Left ventricle myocardium inferior (tissue), 1 donor: Measurements from ENCODE around the gene INO80C. TPM values are rescaled to one million over a fixed set of nuclear protein-coding genes. Genes with fewer than 3 reads are reported as not detected.
A peak's percentile ranks its signal among the peaks of the same experiment; 100 is the strongest.

Experiments
- DNase-seq: peaks from one replicate; pipeline ENCODE4 v3.0.0-alpha.2; 2020
- H3K27ac ChIP-seq: fragments of 200-600 bp; replicated peaks from 2 replicates; pipeline ENCODE4 v1.8.0; 2021
- H3K27me3 ChIP-seq: fragments of 200-600 bp; 2 replicates; pipeline ENCODE4 v1.8.0; 2021; ENCODE audit warnings: low read depth
- H3K36me3 ChIP-seq: fragments of 200-600 bp; 2 replicates; pipeline ENCODE4 v1.8.0; 2021
- H3K4me1 ChIP-seq: fragments of 200-600 bp; 2 replicates; pipeline ENCODE4 v1.8.0; 2021
- H3K4me3 ChIP-seq: fragments of 200-600 bp; 2 replicates; pipeline ENCODE4 v1.8.0; 2021; ENCODE audit warnings: mild to moderate bottlenecking, moderate library complexity
- H3K9me3 ChIP-seq: fragments of 200-600 bp; replicated peaks from 2 replicates; pipeline ENCODE4 v1.8.0; 2021
- intact Hi-C: fragments of 100-400 bp; cut with micrococcal nuclease; formaldehyde crosslinking; loops from one replicate; pipeline ENCODE4 v1.11.0; 2022
- long read RNA-seq: library from polyadenylated mRNA; unstranded; transcript quantifications from one replicate; pipeline ENCODE4 v2.0.0, GENCODE V29; 2021
- total RNA-seq: library from RNA; stranded (reverse); fragmentation: NEBNext Ultra II Directional; extraction: Animal tissue kit (Norgen Biotek cat#: 25700); gene quantifications from one replicate; pipeline ENCODE4 v1.2.1, GENCODE V29; 2021
- TF ChIP-seq, protein P1 (sequence below): fragments of 200-600 bp; IDR thresholded peaks from 2 replicates; pipeline ENCODE4 v1.8.0; 2021; ENCODE audit warnings: antibody characterized with exemption, mild to moderate bottlenecking, borderline replicate concordance
- donor health status: DM: no; HTN: yes; CAD: no; lungs with severe emphysema.

The INO80C gene, protein sequence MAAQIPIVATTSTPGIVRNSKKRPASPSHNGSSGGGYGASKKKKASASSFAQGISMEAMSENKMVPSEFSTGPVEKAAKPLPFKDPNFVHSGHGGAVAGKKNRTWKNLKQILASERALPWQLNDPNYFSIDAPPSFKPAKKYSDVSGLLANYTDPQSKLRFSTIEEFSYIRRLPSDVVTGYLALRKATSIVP
- total RNA-seq = 20.3 TPM
- long read RNA-seq, transcript INO80C-202 (5 exons, 974 nt) = major isoform, 7 of 10 reads
- long read RNA-seq, partial matches to known transcripts = 0 of 10 reads
- long read RNA-seq, other reads (novel, unspliced or antisense) = 1 of 10 reads

DNA sequence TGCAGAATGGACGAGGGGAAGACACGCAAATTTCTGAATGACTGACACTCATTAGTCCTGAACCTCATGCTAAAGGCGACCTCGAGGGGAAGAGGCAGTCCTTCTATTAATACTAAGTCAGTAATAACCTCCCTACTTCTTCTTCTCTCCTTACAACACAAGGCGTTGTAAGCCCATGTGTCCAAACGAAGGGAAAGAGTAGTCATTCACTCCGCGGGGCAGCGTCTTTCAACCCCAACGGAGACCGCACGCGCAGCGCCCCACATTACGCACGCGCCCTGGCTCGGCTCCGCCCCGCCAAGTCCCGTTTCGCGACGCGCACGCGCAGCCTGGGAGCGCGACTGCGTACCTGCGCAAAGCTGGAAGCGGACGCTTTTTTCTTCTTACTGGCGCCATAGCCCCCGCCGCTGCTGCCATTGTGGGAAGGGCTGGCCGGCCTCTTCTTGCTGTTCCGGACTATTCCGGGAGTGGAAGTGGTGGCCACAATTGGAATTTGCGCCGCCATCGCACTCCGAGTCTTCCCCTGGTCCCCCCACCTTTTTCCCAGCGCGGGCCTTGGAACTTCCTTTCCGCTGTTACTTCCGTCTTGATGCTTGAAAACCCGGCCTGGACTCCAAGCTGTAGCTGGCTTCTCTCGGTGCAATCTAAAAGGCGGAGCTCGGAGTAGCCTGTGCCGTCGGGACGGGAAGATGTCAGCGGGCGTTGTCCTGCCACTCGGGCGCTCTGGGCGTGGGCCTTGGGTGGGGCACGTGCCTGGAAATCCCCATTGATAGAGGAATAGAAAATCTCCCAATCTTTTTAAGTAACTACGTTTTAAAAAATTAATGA, at the start of gene INO80C:
TSS of gene INO80C (minus strand) at position 591 of the 828 bp plus-strand sequence. CDS start at position 505, 86 bp downstream.
- Histone ChIP-seq H3K27me3 (no peaks in the 10 kb centered on the region), H3K36me3 (no peaks in the 10 kb centered on the region), H3K4me3 (peak within 1 kb of the TSS; percentile 72), H3K27ac (peak within 1 kb of the TSS; percentile 96), H3K4me1 (peaks cover 24% of the 10 kb centered on the region), H3K9me3 (no peaks in the 10 kb centered on the region)
- TF ChIP-seq, protein P1, sequence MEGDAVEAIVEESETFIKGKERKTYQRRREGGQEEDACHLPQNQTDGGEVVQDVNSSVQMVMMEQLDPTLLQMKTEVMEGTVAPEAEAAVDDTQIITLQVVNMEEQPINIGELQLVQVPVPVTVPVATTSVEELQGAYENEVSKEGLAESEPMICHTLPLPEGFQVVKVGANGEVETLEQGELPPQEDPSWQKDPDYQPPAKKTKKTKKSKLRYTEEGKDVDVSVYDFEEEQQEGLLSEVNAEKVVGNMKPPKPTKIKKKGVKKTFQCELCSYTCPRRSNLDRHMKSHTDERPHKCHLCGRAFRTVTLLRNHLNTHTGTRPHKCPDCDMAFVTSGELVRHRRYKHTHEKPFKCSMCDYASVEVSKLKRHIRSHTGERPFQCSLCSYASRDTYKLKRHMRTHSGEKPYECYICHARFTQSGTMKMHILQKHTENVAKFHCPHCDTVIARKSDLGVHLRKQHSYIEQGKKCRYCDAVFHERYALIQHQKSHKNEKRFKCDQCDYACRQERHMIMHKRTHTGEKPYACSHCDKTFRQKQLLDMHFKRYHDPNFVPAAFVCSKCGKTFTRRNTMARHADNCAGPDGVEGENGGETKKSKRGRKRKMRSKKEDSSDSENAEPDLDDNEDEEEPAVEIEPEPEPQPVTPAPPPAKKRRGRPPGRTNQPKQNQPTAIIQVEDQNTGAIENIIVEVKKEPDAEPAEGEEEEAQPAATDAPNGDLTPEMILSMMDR = no peak
- intact Hi-C loops = loop anchor here (10.0 kb wide), 1 partner anchor 87 kb away; the partner anchor contains the start of gene GALNT1
- DNase-seq = peak; percentile 91

DNA sequence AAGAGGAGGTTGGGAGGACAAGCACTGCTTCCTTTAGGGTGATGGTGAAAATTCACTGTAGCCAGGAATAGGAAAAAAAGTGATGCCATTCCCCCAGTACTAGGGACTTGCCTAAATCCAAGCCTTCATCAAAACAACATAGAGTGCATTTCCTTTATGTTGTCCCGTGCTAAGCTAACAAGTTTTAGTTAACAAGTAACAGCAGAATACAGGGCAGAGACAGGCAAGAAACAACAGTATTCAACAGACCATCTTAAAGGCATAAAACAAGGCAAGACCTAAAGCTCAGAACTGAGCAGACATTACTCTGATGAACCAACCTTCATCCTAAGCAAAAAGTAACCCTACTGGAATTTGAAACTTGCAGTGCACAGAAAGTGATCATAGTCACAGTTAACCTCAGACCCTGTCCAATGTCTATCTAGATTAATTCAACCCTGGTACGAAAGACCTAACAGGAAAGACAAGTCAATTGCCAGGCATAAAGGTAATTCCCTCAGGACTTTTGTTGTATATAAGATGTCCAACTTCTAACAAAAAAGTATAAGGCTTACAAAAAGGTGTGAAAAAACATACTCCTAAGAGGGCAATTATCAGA, 49.3 kb upstream of the INO80C start:
- Histone ChIP-seq H3K4me3 (no peak overlapping the region), H3K27me3 (no peaks in the 10 kb centered on the region)
- intact Hi-C loops = no loop called here

DNA sequence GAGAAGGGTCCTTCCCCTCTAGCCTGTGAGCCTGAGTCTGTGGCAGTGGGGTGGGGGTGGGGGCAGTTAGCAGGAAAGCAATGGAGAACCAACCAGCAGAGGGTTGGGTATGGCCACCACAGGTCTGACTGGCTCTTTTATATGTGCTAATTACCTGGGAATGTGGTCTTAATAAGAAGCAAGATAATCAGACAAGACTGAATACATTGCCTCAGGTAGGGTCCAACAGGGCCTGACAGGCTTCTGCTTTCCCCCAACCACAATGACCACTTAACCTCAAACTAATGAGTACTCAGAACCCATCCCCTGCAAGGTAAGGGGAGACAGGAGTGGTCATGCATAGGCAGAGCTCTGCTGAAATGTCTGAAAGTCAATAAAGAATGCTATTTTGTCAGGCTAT, 44.6 kb upstream of the INO80C start:
- peaks cover 8% of the 10 kb centered on the region for H3K9me3 ChIP-seq
- no peaks in the 10 kb centered on the region for H3K36me3 ChIP-seq
- intact Hi-C loops = no loop called here
- no peak overlapping the region for H3K27ac ChIP-seq
- no peak for DNase-seq
- TF ChIP-seq, protein P1 = no peak
- no peak overlapping the region for H3K4me3 ChIP-seq
- no peaks in the 10 kb centered on the region for H3K27me3 ChIP-seq
- H3K4me1 ChIP-seq = no peaks in the 10 kb centered on the region

More for the DNA sequence above, 49.3 kb upstream of the INO80C start:
- Histone ChIP-seq H3K36me3 (no peaks in the 10 kb centered on the region), H3K9me3 (no peaks in the 10 kb centered on the region), H3K27ac (no peak overlapping the region), H3K4me1 (no peaks in the 10 kb centered on the region)
- DNase-seq = no peak
- TF ChIP-seq, protein P1 = no peak

DNA sequence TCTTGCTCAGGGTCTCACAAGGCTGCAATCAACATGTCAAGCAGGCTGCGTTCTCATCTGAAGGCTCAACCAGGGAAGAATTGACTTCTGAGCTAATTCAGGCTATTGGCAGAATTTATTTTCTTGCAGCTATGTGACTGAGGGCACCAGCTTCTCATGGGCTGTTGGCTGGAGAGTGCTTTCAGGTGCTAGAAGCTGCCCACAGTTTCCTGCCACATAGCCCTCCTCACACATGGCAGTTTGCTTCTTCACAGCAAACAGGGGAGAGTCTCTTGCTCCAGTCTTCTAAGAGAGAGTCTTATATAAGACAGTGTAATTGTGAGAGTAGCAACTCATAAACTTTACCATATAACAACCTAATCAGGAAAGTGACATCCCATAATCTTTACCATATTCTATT, 37.5 kb upstream of the INO80C start:
- DNase-seq = no peak
- H3K27me3 ChIP-seq = no peaks in the 10 kb centered on the region
- H3K36me3 ChIP-seq = no peaks in the 10 kb centered on the region
- H3K27ac ChIP-seq = no peak overlapping the region
- intact Hi-C loops = no loop called here
- H3K9me3 ChIP-seq = peaks cover 30% of the 10 kb centered on the region
- no peak overlapping the region for H3K4me3 ChIP-seq
- H3K4me1 ChIP-seq = no peaks in the 10 kb centered on the region
- TF ChIP-seq, protein P1 = no peak

DNA sequence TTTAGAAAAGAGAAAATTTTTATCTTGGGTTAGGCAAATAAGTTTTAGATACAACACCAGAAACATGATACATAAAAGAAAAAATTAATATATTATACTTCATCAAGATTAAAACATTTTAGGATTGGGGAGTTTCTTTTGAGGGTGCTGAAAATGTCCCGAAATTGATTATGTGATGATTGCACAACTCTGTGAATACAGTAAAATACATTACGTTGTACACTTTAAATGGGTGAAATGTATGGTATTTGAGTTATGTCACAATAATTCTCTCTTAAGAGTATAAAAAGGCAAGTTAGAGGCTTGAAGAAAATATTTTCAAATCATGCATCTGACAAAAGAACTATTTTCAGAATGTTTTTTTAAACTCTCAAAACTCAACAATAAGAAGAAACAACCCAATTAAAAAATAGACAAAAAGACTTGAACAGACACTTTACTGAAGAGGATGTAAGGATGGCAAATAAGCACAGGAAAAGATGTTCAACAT, 36.2 kb upstream of the INO80C start:
- no peak overlapping the region for H3K27ac ChIP-seq
- H3K36me3 ChIP-seq = no peaks in the 10 kb centered on the region
- peaks cover 25% of the 10 kb centered on the region for H3K9me3 ChIP-seq
- intact Hi-C loops = no loop called here
- no peak overlapping the region for H3K4me3 ChIP-seq
- no peaks in the 10 kb centered on the region for H3K27me3 ChIP-seq
- TF ChIP-seq, protein P1 = no peak
- no peaks in the 10 kb centered on the region for H3K4me1 ChIP-seq
- no peak for DNase-seq
